ENCODE measurements around the gene OR5D18. TPM values are rescaled to one million over a fixed set of nuclear protein-coding genes. Genes with fewer than 3 reads are reported as not detected.

OR5D18 gene
- not detected for total RNA-seq
- long read RNA-seq, donor 1: 0 reads
- long read RNA-seq, donor 2: 0 reads

DNA sequence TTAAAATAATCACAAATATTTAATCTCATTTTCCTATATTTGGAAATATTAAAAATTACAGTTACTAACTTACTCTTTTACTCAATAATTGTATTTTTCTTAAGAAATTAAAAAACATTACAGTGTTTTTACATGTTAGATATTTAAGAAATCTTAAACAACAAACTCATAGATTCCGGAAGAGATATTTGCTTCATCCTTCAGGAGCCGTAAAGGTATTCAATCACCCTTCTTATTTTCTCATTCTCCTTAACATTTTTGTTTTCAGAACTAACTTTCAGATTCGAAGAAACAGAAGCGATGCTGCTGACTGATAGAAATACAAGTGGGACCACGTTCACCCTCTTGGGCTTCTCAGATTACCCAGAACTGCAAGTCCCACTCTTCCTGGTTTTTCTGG is at the start of gene OR5D18:
TSS of gene OR5D18 (plus strand) at position 301 of the 400 bp plus-strand sequence. CDS start at position 301, 0 bp downstream.
- intact Hi-C loops (cut with DNase I, micrococcal nuclease): no loop called here
- DNase-seq: no peak
- H3K4me1 ChIP-seq (ENCODE audit: low read depth): no peaks in the 10 kb centered on the region
- H3K9me3 ChIP-seq: no peaks in the 10 kb centered on the region
- TF ChIP-seq, protein P1, sequence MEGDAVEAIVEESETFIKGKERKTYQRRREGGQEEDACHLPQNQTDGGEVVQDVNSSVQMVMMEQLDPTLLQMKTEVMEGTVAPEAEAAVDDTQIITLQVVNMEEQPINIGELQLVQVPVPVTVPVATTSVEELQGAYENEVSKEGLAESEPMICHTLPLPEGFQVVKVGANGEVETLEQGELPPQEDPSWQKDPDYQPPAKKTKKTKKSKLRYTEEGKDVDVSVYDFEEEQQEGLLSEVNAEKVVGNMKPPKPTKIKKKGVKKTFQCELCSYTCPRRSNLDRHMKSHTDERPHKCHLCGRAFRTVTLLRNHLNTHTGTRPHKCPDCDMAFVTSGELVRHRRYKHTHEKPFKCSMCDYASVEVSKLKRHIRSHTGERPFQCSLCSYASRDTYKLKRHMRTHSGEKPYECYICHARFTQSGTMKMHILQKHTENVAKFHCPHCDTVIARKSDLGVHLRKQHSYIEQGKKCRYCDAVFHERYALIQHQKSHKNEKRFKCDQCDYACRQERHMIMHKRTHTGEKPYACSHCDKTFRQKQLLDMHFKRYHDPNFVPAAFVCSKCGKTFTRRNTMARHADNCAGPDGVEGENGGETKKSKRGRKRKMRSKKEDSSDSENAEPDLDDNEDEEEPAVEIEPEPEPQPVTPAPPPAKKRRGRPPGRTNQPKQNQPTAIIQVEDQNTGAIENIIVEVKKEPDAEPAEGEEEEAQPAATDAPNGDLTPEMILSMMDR (IDR thresholded peaks at IDR 0.05): no peak
- H3K4me3 ChIP-seq: no peak within 1 kb of the TSS
- no peaks in the 10 kb centered on the region for H3K36me3 ChIP-seq (ENCODE audit: low read depth)
- ATAC-seq: no peak

GRCh38 chr11:55773138-55773537 is 46.3 kb upstream of the OR5D18 start, which contains the start of gene OR5D13:
OR5D13 (plus strand) TSS chr11:55773438; CDS start chr11:55773438, 0 bp downstream.
- TF ChIP-seq, protein P1 (IDR thresholded peaks at IDR 0.05): no peak
- Histone ChIP-seq H3K36me3 (ENCODE audit: low read depth) (no peaks in the 10 kb centered on the region), H3K9me3 (peaks cover 36% of the 10 kb centered on the region), H3K4me3 (no peak within 1 kb of the TSS), H3K4me1 (ENCODE audit: low read depth) (no peaks in the 10 kb centered on the region)
- intact Hi-C loops (cut with DNase I, micrococcal nuclease): no loop called here
- no peak for DNase-seq
- no peak for ATAC-seq

DNA sequence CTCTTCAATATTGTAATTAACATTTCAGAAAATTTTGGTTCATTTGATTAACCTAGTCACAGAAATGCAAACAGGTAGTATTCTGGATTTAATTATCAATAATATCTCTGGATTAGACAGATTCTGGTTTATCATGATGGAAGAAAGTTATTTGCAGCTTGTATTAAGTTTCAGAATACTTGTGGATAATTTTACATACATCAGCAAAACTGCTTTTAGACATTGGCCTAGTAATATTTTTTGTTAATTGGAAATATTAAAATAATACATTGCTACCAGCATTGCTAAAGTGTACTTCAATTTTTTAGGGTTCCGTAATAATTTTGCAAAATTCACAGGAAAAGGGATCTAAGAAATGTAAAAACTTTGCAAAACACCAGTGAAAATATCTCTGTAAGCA is 27.8 kb upstream of the OR5D18 start:
- no peak for ATAC-seq
- TF ChIP-seq, protein P1 (IDR thresholded peaks at IDR 0.05): no peak
- Histone ChIP-seq H3K4me1 (ENCODE audit: low read depth) (no peaks in the 10 kb centered on the region), H3K9me3 (peaks cover 18% of the 10 kb centered on the region), H3K4me3 (no peak overlapping the region), H3K36me3 (ENCODE audit: low read depth) (no peaks in the 10 kb centered on the region)
- DNase-seq: no peak
- intact Hi-C loops (cut with DNase I, micrococcal nuclease): no loop called here

GRCh38 chr11:55793321-55793720 is 26.1 kb upstream of the OR5D18 start:
- H3K36me3 ChIP-seq (ENCODE audit: low read depth): no peaks in the 10 kb centered on the region
- no peak overlapping the region for H3K4me3 ChIP-seq
- no peak for DNase-seq
- ATAC-seq: no peak
- H3K4me1 ChIP-seq (ENCODE audit: low read depth): no peaks in the 10 kb centered on the region
- intact Hi-C loops (cut with DNase I, micrococcal nuclease): no loop called here
- peaks cover 20% of the 10 kb centered on the region for H3K9me3 ChIP-seq
- TF ChIP-seq, protein P1 (IDR thresholded peaks at IDR 0.05): no peak

DNA sequence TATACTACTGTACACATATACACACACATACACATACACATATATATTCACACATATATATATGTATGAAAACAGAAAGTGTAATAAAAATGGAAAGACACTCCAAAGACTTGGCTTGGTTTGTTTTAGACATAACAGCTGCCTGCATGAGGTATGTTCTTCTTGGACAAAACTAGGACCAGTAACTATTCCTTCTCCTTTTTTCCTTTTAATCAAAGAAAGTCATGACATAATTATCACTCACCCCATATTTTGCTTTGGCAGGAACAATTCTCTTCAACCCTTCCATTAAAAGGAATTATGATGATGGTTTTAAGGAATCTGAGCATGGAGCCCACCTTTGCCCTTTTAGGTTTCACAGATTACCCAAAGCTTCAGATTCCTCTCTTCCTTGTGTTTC is 24.2 kb upstream of the OR5D18 start, which contains the start of gene OR5D14:
TSS of gene OR5D14 (plus strand) at position 301 of the 400 bp plus-strand sequence. CDS start at position 301, 0 bp downstream.
- peaks cover 33% of the 10 kb centered on the region for H3K9me3 ChIP-seq
- ATAC-seq (no peak), DNase-seq (no peak)
- H3K36me3 ChIP-seq (ENCODE audit: low read depth): no peaks in the 10 kb centered on the region
- H3K4me1 ChIP-seq (ENCODE audit: low read depth): no peaks in the 10 kb centered on the region
- intact Hi-C loops (cut with DNase I, micrococcal nuclease): no loop called here
- no peak within 1 kb of the TSS for H3K4me3 ChIP-seq
- TF ChIP-seq, protein P1 (IDR thresholded peaks at IDR 0.05): no peak

GRCh38 chr11:55806248-55806647 is 13.2 kb upstream of the OR5D18 start:
- TF ChIP-seq, protein P1 (IDR thresholded peaks at IDR 0.05): no peak
- Histone ChIP-seq H3K4me3 (no peak overlapping the region), H3K36me3 (ENCODE audit: low read depth) (no peaks in the 10 kb centered on the region), H3K4me1 (ENCODE audit: low read depth) (no peaks in the 10 kb centered on the region), H3K9me3 (peaks cover 42% of the 10 kb centered on the region)
- intact Hi-C loops (cut with DNase I, micrococcal nuclease): no loop called here
- DNase-seq (no peak), ATAC-seq (no peak)
